ENCODE data around the gene TMEM222.

The TMEM222 gene

DNA sequence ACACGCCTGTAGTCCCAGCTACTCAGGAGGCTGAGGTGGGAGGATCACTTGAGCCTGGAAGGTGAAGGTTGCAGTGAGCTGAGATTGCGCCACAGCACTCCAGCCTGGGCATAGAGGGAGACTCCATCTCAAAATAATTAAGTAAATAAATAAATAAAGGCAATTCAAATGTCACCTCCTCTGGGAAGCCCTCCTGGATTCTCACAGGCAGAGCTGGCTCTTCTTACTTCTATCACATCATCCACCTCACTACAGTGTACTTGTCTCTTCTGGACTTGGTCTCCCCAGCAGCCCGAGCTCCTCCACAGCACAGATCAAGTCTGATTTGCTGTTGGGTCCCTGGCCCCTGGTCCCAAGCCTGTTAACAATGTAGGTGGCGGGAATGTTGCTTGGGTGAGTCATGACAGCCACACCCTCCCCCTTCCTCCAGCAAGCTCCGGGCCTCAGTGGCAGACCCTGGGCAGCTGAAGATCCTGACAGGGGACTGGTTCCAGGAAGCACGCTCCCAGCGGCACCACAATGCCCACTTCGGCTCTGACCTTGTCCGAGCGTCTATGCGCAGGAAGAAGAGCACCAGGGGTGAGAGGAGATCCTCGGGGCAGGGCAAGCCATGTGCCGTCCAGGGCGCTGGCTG lies 25.1 kb downstream of the TMEM222 start:
- no peak overlapping the region for H3K4me3 Mint-ChIP-seq
- H3K27ac Mint-ChIP-seq = no peak overlapping the region
- H3K27me3 Mint-ChIP-seq (ENCODE audit: low read depth, poor library complexity) = peaks cover 18% of the 10 kb centered on the region
- no peaks in the 10 kb centered on the region for H3K36me3 Mint-ChIP-seq (ENCODE audit: low read depth)
- H3K9me3 Mint-ChIP-seq = no peaks in the 10 kb centered on the region
- TF ChIP-seq, protein P1, sequence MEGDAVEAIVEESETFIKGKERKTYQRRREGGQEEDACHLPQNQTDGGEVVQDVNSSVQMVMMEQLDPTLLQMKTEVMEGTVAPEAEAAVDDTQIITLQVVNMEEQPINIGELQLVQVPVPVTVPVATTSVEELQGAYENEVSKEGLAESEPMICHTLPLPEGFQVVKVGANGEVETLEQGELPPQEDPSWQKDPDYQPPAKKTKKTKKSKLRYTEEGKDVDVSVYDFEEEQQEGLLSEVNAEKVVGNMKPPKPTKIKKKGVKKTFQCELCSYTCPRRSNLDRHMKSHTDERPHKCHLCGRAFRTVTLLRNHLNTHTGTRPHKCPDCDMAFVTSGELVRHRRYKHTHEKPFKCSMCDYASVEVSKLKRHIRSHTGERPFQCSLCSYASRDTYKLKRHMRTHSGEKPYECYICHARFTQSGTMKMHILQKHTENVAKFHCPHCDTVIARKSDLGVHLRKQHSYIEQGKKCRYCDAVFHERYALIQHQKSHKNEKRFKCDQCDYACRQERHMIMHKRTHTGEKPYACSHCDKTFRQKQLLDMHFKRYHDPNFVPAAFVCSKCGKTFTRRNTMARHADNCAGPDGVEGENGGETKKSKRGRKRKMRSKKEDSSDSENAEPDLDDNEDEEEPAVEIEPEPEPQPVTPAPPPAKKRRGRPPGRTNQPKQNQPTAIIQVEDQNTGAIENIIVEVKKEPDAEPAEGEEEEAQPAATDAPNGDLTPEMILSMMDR (IDR thresholded peaks at IDR 0.05) = no peak
- H3K4me1 Mint-ChIP-seq = peaks cover 35% of the 10 kb centered on the region
- no peak for DNase-seq

DNA sequence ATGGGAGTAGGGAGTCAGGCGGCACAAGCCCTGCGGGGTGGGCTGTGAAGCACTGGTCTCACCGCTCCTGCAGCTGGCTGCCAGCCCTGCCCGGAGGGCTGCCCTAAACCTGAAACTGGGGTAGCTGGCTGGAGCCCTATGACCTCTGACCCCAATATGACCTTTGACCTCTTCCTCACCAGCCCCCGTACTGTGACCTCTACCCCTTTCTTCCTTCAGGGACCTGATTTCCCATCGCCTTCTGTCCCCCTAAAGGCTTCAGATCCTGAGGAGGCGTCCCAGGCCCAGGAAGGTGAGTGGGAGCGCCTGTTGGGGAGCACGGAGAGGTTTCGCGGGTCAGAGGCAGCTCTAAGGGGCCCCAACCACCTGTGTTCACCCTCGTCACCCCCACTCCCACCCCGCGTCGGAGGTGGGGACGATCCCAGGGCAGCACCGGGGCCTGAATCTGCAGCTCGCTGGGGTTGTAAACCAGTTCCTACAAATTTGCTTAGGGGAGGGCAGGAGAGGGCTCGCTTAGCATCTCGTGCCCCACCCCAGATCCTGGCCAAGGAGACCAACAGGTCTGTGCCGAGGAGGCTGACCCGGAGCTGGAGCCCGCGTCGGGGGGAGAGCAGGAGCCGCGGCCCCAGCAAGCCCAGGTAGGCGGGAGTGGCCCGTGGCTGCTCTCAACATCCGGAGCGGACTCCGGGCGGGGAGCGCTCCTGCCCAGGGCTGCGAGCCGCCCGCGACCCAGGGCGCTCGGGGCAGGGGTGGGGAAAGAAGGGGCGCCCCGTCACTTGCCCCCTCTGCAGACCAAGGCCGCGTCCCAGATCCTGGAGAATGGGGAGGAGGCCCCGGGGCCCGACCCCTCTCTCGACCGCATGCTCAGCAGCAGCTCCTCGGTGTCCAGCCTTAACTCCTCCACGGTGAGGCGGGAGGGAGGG lies 27.2 kb downstream of the TMEM222 start:
- TF ChIP-seq, protein P1 (IDR thresholded peaks at IDR 0.05) = no peak
- DNase-seq = peak; percentile 63
- H3K27me3 Mint-ChIP-seq (ENCODE audit: low read depth, poor library complexity) = peaks cover 20% of the 10 kb centered on the region
- H3K27ac Mint-ChIP-seq = no peak overlapping the region
- no peaks in the 10 kb centered on the region for H3K36me3 Mint-ChIP-seq (ENCODE audit: low read depth)
- H3K9me3 Mint-ChIP-seq = no peaks in the 10 kb centered on the region
- peak overlapping the region; percentile 70 for H3K4me3 Mint-ChIP-seq
- peaks cover 26% of the 10 kb centered on the region for H3K4me1 Mint-ChIP-seq

DNA sequence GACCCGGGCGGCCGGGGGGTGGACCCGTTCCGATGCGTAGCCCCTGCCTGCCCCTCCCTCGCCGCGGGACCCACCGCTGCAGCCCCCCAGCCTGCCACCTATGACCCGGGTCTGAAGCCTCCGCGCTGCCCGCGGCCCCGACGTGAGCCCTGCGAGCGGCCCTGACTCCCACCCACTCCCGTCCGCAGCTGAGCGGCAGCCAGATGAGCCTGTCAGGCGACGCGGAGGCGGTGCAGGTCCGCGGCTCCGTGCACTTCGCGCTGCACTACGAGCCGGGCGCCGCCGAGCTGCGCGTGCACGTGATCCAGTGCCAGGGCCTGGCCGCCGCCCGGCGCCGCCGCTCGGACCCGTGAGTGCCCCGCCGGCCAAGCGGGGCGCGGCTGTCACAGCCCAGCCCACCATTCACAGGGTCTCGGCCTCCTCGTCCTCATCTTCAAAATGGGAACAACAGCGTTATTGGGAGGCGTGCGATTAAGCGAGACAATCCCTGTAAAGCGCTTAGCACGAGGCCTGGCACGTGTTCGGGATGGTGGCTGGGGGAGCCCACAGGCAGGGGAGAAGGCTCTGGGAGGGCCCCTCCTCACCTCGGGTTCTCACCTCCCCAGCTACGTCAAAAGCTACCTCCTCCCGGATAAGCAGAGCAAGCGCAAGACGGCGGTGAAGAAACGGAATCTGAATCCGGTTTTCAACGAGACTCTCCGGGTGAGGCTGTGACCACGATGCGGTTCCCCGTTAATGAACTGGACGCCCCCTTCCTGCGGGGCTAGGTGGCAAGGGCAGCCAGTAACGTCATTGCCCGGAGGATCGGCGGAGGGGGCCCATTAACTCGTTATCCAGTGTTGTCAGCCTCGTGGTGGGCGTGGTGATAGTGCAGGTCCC lies 28.1 kb downstream of the TMEM222 start:
- peaks cover 26% of the 10 kb centered on the region for H3K4me1 Mint-ChIP-seq
- peak; percentile 76 for DNase-seq
- H3K36me3 Mint-ChIP-seq (ENCODE audit: low read depth) = no peaks in the 10 kb centered on the region
- TF ChIP-seq, protein P1 (IDR thresholded peaks at IDR 0.05) = no peak
- no peak overlapping the region for H3K27ac Mint-ChIP-seq
- peak overlapping the region; percentile 76 for H3K4me3 Mint-ChIP-seq
- peaks cover 21% of the 10 kb centered on the region for H3K27me3 Mint-ChIP-seq (ENCODE audit: low read depth, poor library complexity)
- H3K9me3 Mint-ChIP-seq = no peaks in the 10 kb centered on the region

DNA sequence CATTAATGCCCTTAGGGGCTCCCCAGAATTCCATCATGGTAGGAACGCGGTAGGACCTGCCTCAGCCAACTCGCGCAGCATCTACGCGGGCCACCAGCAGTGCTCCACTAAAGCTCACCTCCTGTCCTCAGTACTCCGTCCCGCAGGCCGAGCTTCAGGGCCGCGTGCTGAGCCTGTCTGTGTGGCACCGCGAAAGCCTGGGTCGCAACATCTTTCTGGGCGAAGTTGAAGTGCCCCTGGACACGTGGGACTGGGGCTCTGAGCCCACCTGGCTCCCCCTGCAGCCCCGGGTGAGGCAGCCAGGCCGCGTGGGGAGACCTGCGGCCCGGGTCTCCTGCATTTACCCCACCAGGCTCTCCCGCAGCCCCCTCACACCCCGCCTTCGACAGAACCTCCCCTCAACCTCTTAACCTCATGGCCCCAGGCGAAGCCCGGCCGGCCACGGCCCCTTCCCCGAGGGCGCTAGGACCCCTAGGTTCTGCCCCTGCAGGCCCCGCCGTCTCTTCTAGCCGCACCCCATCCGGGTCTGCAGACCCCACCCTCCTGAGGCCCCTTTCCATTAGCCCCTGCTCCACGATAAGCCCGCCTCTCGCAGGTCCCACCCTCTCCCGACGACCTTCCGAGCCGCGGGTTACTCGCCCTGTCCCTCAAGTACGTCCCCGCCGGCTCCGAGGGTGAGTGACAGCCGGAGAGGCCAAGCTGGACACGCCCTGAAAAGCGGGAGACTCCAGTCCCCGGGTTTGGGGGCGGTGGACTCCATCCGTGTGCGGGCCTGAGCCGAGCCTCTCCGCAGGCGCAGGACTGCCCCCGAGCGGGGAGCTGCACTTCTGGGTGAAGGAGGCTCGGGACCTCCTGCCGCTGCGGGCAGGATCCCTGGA lies 28.9 kb downstream of the TMEM222 start:
- TF ChIP-seq, protein P1 (IDR thresholded peaks at IDR 0.05) = no peak
- Mint-ChIP-seq H3K36me3 (ENCODE audit: low read depth) (peaks cover 5% of the 10 kb centered on the region), H3K27ac (no peak overlapping the region), H3K4me3 (peak overlapping the region; percentile 76), H3K9me3 (no peaks in the 10 kb centered on the region), H3K27me3 (ENCODE audit: low read depth, poor library complexity) (peaks cover 25% of the 10 kb centered on the region), H3K4me1 (peaks cover 33% of the 10 kb centered on the region)
- peak; percentile 85 for DNase-seq

DNA sequence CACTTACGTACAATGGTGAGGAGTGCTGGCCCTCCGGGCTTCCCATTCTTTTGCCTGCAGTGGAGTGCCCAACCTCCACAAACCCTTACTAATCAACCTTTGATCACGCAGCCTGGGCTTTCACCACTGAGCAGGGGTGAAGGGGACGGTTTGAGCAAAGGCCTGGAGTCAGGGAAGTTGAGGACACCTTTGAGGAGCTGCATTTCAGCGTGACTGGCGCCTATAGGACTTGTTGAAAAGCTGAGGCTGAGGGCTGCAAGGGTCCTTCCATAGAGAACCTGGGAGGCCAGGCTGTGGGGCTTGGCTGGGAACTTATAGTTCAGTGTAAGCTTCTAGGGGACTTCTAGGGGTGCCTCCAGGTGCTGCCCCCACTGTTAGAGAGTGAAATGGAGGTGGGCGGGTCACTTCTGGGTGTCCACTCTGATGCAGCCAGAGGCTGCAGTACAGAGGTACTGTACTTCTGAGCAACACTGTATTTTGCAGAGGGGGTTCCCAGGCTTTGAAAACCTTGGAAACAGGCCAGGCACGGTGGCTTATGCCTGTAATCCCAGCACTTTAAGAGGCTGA lies 29.7 kb downstream of the TMEM222 start:
- TF ChIP-seq, protein P1 (IDR thresholded peaks at IDR 0.05) = no peak
- H3K9me3 Mint-ChIP-seq = no peaks in the 10 kb centered on the region
- no peak for DNase-seq
- H3K4me1 Mint-ChIP-seq = peaks cover 33% of the 10 kb centered on the region
- H3K4me3 Mint-ChIP-seq = peak overlapping the region; percentile 76
- peak overlapping the region; percentile 84 for H3K27ac Mint-ChIP-seq
- peaks cover 5% of the 10 kb centered on the region for H3K36me3 Mint-ChIP-seq (ENCODE audit: low read depth)
- H3K27me3 Mint-ChIP-seq (ENCODE audit: low read depth, poor library complexity) = peaks cover 25% of the 10 kb centered on the region

All from nephron progenitor cell (in vitro differentiated cells).